Neural progenitor cell (in vitro differentiated cells): ENCODE measurements around the gene SRGAP2C.
"Not testable (repeated sequence)": the region's sequence is repeated elsewhere in the genome, so short reads cannot be mapped to it uniquely, and the experiment has no call there.

Source experiments
- CTCF ChIP-seq: fragments of 200-600 bp; sonication (generic); IDR thresholded peaks from 2 replicates; pipeline ENCODE4 v1.5.1; 2017; ENCODE audit warnings: antibody characterized with exemption, mild to moderate bottlenecking
- EZH2 ChIP-seq: fragments of 200-600 bp; sonication (generic); IDR thresholded peaks from 2 replicates; pipeline ENCODE4 v1.6.1; 2017; ENCODE audit warnings: antibody characterized with exemption, mild to moderate bottlenecking, moderate library complexity
- EZH2phosphoT487 ChIP-seq: fragments of 200-600 bp; sonication (generic); IDR thresholded peaks from 2 replicates; pipeline ENCODE4 v1.6.1; 2017; ENCODE audit warnings: antibody characterized with exemption

DNA sequence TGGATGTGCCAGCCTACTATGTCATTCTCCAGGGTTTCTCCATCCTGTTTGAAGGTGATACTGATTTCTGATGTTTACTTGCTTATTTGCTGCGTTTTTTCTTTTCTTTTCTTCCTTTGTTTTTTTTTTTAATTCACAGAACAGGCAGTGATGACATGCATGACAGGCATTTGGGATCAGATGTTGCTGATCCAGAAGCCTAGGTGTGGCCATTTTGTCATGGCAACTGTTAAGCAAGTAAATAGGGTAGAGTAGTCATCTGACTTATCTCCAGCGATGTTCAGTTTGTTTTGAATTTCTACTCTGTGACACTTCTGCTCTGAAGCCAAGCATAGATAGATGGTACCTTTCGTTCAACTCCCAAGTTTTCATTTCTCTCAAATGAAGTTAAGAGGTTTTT lies 181.4 kb downstream of the SRGAP2C start:
- TF ChIP-seq EZH2, CTCF, EZH2phosphoT487: not testable (repeated sequence)
